MM.1S (cell line): ENCODE data around the gene ACTR3.

ENCODE experiments used
- DNase-seq: peaks from one replicate; pipeline ENCODE4 v3.0.0-alpha.2; 2015
- H2AFZ ChIP-seq: fragments of 300-600 bp; sonication (generic); 2 replicates; pipeline ENCODE4 v1.6.0; 2016; ENCODE audit warnings: antibody characterized with exemption, low read length
- H3F3A ChIP-seq: fragments of 300-600 bp; sonication (generic); 2 replicates; pipeline ENCODE4 v1.6.1; 2016; ENCODE audit warnings: mild to moderate bottlenecking, antibody characterized with exemption, low read length, moderate library complexity, mixed read lengths; ENCODE audit not compliant: insufficient read depth
- H3K27ac ChIP-seq: fragments of 300-600 bp; sonication (generic); 2 replicates; pipeline ENCODE4 v1.5.1; 2016; ENCODE audit warnings: mild to moderate bottlenecking, low read length
- H3K27me3 ChIP-seq: fragments of 300-600 bp; sonication (generic); replicated peaks from 2 replicates; pipeline ENCODE4 v1.6.0; 2016; ENCODE audit warnings: low read length; ENCODE audit not compliant: insufficient read depth
- H3K36me3 ChIP-seq: fragments of 300-600 bp; sonication (generic); replicated peaks from 2 replicates; pipeline ENCODE4 v1.6.1; 2016; ENCODE audit warnings: mild to moderate bottlenecking, low read length, mixed read lengths; ENCODE audit not compliant: insufficient read depth
- H3K4me1 ChIP-seq: fragments of 300-600 bp; sonication (generic); 2 replicates; pipeline ENCODE4 v1.6.1; 2016; ENCODE audit warnings: low read length, mixed read lengths
- H3K4me2 ChIP-seq: fragments of 300-600 bp; sonication (generic); 2 replicates; pipeline ENCODE4 v1.6.0; 2016; ENCODE audit warnings: low read depth, low read length
- H3K4me3 ChIP-seq: fragments of 300-600 bp; sonication (generic); 2 replicates; pipeline ENCODE4 v1.5.1; 2016; ENCODE audit warnings: low read length, mixed read lengths
- H3K79me2 ChIP-seq: fragments of 300-600 bp; sonication (generic); 2 replicates; pipeline ENCODE4 v1.6.1; 2016; ENCODE audit warnings: mixed run types, low read length, mixed read lengths
- H3K9ac ChIP-seq: fragments of 300-600 bp; sonication (generic); 2 replicates; pipeline ENCODE4 v1.6.1; 2016; ENCODE audit warnings: low read length, mixed read lengths
- H3K9me2 ChIP-seq: fragments of 300-600 bp; sonication (generic); replicated peaks from 2 replicates; pipeline ENCODE4 v1.6.1; 2016; ENCODE audit warnings: mild to moderate bottlenecking, low read length, mixed read lengths; ENCODE audit not compliant: insufficient read depth
- H3K9me3 ChIP-seq: fragments of 300-600 bp; sonication (generic); replicated peaks from 2 replicates; pipeline ENCODE4 v1.6.1; 2016; ENCODE audit warnings: mild to moderate bottlenecking, low read length, mixed read lengths; ENCODE audit not compliant: insufficient read depth
- H4K20me1 ChIP-seq: fragments of 300-600 bp; sonication (generic); 2 replicates; pipeline ENCODE4 v1.6.1; 2016; ENCODE audit warnings: mild to moderate bottlenecking, low read length, moderate library complexity, mixed read lengths; ENCODE audit not compliant: insufficient read depth
- EZH2 ChIP-seq: fragments of 300-600 bp; sonication (generic); optimal IDR thresholded peaks from 2 replicates; pipeline ENCODE3; 2017; ENCODE audit warnings: low read depth, mild to moderate bottlenecking, antibody characterized with exemption, low read length, mixed read lengths
- EZH2phosphoT487 ChIP-seq: fragments of 300-600 bp; sonication (generic); IDR thresholded peaks from 2 replicates; pipeline ENCODE4 v1.6.1; 2018; ENCODE audit warnings: antibody characterized with exemption, low read length
- TF ChIP-seq, protein P1 (sequence below): fragments of 300-600 bp; sonication (generic); IDR thresholded peaks from 2 replicates; pipeline ENCODE4 v1.5.1; 2016; ENCODE audit warnings: antibody characterized with exemption, low read length, mixed read lengths

The ACTR3 gene

DNA sequence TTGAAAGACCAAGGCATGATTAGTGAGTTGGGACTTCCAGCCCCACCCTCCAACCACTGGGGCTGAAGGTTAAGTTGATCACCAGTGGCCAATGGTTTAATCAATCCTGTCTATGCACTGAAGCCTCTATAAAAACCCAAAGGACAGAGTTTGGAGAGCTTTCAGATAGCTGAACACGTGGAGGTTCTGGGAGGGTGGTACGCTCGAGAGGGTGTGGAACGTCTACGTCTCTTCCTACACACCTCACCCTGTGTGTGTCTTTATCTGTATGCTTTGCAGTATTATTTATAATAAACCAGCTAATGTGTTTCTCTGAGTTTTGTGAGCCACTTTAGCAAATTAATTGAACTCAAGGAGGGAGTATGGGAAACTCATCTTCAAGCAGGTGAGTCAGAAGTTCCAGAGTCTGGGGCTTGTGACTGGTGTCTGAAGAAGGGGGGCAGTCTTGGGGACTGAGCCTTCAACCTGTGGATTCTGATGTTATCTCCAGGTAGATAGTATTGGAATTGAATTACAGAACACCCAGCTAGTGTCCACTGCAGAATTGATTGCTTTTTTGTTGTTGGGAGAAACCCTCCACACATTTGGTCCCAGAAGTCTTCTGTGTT is 20.3 kb downstream of the ACTR3 start:
- Histone ChIP-seq H3K4me1 (no peaks in the 10 kb centered on the region), H3K9ac (no peak overlapping the region), H3K27me3 (no peaks in the 10 kb centered on the region), H3K27ac (no peak overlapping the region), H4K20me1 (peaks cover 72% of the 10 kb centered on the region), H3K79me2 (peaks cover 100% of the 10 kb centered on the region), H3K4me2 (no peak overlapping the region), H3K9me2 (no peaks in the 10 kb centered on the region), H3K36me3 (no peaks in the 10 kb centered on the region; the same call in none of the 2 replicates), H3F3A (no peaks in the 10 kb centered on the region), H3K9me3 (no peaks in the 10 kb centered on the region), H2AFZ (no peak overlapping the region), H3K4me3 (no peak overlapping the region)
- TF ChIP-seq, protein P1, sequence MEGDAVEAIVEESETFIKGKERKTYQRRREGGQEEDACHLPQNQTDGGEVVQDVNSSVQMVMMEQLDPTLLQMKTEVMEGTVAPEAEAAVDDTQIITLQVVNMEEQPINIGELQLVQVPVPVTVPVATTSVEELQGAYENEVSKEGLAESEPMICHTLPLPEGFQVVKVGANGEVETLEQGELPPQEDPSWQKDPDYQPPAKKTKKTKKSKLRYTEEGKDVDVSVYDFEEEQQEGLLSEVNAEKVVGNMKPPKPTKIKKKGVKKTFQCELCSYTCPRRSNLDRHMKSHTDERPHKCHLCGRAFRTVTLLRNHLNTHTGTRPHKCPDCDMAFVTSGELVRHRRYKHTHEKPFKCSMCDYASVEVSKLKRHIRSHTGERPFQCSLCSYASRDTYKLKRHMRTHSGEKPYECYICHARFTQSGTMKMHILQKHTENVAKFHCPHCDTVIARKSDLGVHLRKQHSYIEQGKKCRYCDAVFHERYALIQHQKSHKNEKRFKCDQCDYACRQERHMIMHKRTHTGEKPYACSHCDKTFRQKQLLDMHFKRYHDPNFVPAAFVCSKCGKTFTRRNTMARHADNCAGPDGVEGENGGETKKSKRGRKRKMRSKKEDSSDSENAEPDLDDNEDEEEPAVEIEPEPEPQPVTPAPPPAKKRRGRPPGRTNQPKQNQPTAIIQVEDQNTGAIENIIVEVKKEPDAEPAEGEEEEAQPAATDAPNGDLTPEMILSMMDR, result no peak
- TF ChIP-seq EZH2, result no peak
- TF ChIP-seq EZH2phosphoT487, result no peak
- DNase-seq, result no peak

DNA sequence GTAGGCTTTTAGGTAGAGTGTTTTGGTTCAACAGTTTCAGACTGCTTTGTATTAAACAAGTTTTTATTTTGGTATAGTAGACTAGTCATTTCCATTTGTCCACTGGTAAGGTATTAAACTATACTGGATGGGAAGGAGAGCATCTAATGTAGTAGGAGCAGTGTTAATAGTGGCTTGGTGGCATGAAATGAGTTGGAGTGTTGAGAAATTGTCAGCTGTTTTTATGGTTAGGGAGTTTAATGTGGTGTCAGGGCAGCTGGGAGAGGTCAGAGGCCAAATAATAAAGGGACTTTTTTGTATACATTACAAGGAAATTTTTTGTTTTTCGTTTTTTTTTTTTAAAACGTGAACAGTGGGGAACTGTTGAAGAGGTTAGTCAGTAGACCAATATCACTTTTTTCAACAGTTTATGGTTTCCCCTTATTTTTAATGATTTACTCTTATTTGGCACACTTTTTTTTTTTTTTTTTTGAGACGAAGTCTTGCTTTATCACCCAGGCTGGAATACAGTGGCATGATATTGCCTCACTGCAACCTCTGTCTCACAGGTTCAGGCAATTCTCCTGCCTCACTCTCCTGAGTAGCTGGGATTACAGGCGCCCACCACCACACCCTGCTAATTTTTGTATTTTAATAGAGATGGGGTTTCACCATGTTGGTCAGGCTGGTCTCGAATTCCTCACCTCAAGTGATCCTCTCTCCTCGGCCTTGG is 21.2 kb downstream of the ACTR3 start:
- H3K27ac ChIP-seq, result no peak overlapping the region
- no peaks in the 10 kb centered on the region for H3K9me3 ChIP-seq
- no peak for TF ChIP-seq EZH2
- TF ChIP-seq, protein P1, result no peak
- TF ChIP-seq EZH2phosphoT487, result no peak
- no peaks in the 10 kb centered on the region for H3K9me2 ChIP-seq
- H3F3A ChIP-seq, result no peaks in the 10 kb centered on the region
- no peaks in the 10 kb centered on the region; the same call in none of the 2 replicates for H3K36me3 ChIP-seq
- H3K4me1 ChIP-seq, result no peaks in the 10 kb centered on the region
- H3K9ac ChIP-seq, result no peak overlapping the region
- H3K79me2 ChIP-seq, result peaks cover 100% of the 10 kb centered on the region
- no peaks in the 10 kb centered on the region for H3K27me3 ChIP-seq
- no peak overlapping the region for H3K4me3 ChIP-seq
- DNase-seq, result no peak
- H3K4me2 ChIP-seq, result no peak overlapping the region
- no peak overlapping the region for H2AFZ ChIP-seq
- peaks cover 70% of the 10 kb centered on the region for H4K20me1 ChIP-seq

DNA sequence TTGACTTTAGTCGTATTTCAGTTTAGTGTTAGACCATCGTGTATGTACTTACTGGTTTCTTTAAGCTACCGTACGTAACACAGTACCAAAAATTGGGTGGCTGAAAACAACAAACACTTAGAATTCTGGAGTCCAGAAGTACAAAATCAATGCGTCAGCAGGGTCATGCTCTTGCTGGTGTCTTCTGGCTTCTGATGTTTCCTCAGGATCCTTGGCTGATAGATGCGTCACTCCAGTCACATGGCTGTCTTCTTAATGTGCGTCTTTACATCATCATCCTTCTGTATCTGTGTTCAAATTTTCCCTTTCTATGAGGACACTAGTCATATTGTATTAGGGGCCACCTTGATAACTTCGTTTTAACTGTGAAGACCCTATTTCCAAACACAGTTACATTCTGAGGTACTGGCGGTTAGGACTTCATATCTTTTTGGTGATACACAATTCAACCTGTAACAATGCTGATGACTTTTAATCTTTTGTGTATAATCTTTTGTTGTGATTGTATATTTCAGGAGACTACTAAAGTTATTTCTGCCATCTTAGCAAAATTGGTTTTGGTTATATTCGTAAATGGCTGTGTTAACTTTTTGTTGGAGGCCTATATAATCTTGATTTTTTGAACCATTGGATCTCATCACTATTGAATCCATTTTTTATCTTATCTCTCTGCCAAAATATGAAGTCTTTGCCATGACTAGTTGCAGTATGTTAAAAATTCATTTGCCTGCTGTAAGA is 25.4 kb downstream of the ACTR3 start:
- H2AFZ ChIP-seq, result no peak overlapping the region
- peaks cover 98% of the 10 kb centered on the region for H3K79me2 ChIP-seq
- H3K36me3 ChIP-seq, result peaks cover 12% of the 10 kb centered on the region
- no peak overlapping the region for H3K4me3 ChIP-seq
- no peak overlapping the region for H3K9ac ChIP-seq
- H4K20me1 ChIP-seq, result peaks cover 52% of the 10 kb centered on the region
- no peaks in the 10 kb centered on the region for H3F3A ChIP-seq
- H3K9me2 ChIP-seq, result no peaks in the 10 kb centered on the region
- H3K4me1 ChIP-seq, result no peaks in the 10 kb centered on the region
- TF ChIP-seq EZH2 (no peak), EZH2phosphoT487 (no peak)
- TF ChIP-seq, protein P1, result no peak
- H3K27me3 ChIP-seq, result no peaks in the 10 kb centered on the region
- no peaks in the 10 kb centered on the region for H3K9me3 ChIP-seq
- no peak overlapping the region for H3K27ac ChIP-seq
- no peak for DNase-seq
- H3K4me2 ChIP-seq, result no peak overlapping the region
